SK-N-SH (cell line): Measurements from ENCODE around the gene FRMPD4. TPM values are rescaled to one million over a fixed set of nuclear protein-coding genes. Genes with fewer than 3 reads are reported as not detected.

Source experiments
- CTCF ChIA-PET: fragments of 300-600, 350-600 bp; formaldehyde crosslinking; extraction: SDS; loops from one replicate; lab custom pipeline; 2021; lab: Yijun Ruan, JAX
- POLR2A ChIA-PET: fragments of 350-600 bp; sonication (Branson Sonifier 250); formaldehyde crosslinking; extraction: SDS; loops from one replicate; lab custom pipeline; 2020; ENCODE audit warnings: antibody characterized with exemption, inconsistent platforms; lab: Yijun Ruan, JAX
- DNase-seq: peaks from one replicate; pipeline ENCODE4 v3.0.0; 2012
- H2AFZ ChIP-seq: fragments of 200-600 bp; sonication (generic); 2 replicates; pipeline ENCODE4 v1.8.1; 2016; ENCODE audit warnings: antibody characterized with exemption, mild to moderate bottlenecking, low read depth
- H3F3A ChIP-seq: fragments of 200-600 bp; sonication (generic); replicated peaks from 2 replicates; pipeline ENCODE3; 2016; ENCODE audit warnings: antibody characterized with exemption, mild to moderate bottlenecking; ENCODE audit not compliant: insufficient read depth
- H3K27ac ChIP-seq, 2 experiments: fragments of 200-500 bp in 1 of 2; fragments of 200-600 bp in 1 of 2; sonication (Bioruptor generic) in 1 of 2; sonication (generic), shearing (Covaris generic) in 1 of 2; 2 replicates each; pipeline versions ENCODE4 v1.5.1 to v1.6.1; 2014 to 2016; ENCODE audit warnings: low read depth in 2 of 2, inconsistent platforms in 1 of 2, low read length in 1 of 2, mild to moderate bottlenecking in 1 of 2, mixed read lengths in 1 of 2
- H3K27me3 ChIP-seq: fragments of 200-600 bp; sonication (generic), shearing (Covaris generic); 2 replicates; pipeline ENCODE4 v1.6.1; 2016; ENCODE audit warnings: mixed run types; ENCODE audit not compliant: insufficient read depth
- H3K36me3 ChIP-seq, 2 experiments: fragments of 200-500 bp in 1 of 2; fragments of 200-600 bp in 1 of 2; sonication (Bioruptor generic) in 1 of 2; sonication (generic) in 1 of 2; replicated peaks in 1 of 2; 2 replicates each; pipeline versions ENCODE3 to v1.5.1; 2014 to 2016; ENCODE audit warnings: low read length in 1 of 2, mild to moderate bottlenecking in 1 of 2; ENCODE audit not compliant: insufficient read depth in 2 of 2, control insufficient read depth in 1 of 2
- H3K4me1 ChIP-seq, 2 experiments: fragments of 200-500 bp in 1 of 2; fragments of 200-600 bp in 1 of 2; sonication (Bioruptor generic) in 1 of 2; sonication (generic), shearing (Covaris generic) in 1 of 2; 2 replicates each; pipeline versions ENCODE4 v1.5.1 to v1.6.1; 2014 to 2016; ENCODE audit warnings: low read depth in 1 of 2, low read length in 1 of 2, mixed run types in 1 of 2; ENCODE audit not compliant: insufficient read depth in 2 of 2, control insufficient read depth in 1 of 2
- H3K4me2 ChIP-seq: fragments of 200-600 bp; sonication (generic), shearing (Covaris generic); 2 replicates; pipeline ENCODE4 v1.6.1; 2017; ENCODE audit warnings: mixed run types
- H3K4me3 ChIP-seq, 2 experiments: fragments of 200-500 bp in 1 of 2; fragments of 200-600 bp in 1 of 2; sonication (Bioruptor generic) in 1 of 2; sonication (generic), shearing (Covaris generic) in 1 of 2; 2 replicates each; pipeline versions ENCODE4 v1.5.1 to v1.8.1; 2014 to 2016; ENCODE audit warnings: low read depth in 2 of 2, inconsistent platforms in 1 of 2, low read length in 1 of 2, mild to moderate bottlenecking in 1 of 2, mixed read lengths in 1 of 2, moderate library complexity in 1 of 2
- H3K79me2 ChIP-seq: fragments of 200-600 bp; sonication (generic); 2 replicates; pipeline ENCODE4 v1.8.1; 2017; ENCODE audit warnings: mild to moderate bottlenecking; ENCODE audit not compliant: insufficient read depth
- H3K9ac ChIP-seq: fragments of 200-600 bp; sonication (generic); 2 replicates; pipeline ENCODE4 v1.6.1; 2017; ENCODE audit warnings: mixed run types
- H3K9me2 ChIP-seq: fragments of 200-600 bp; sonication (generic); 2 replicates; pipeline ENCODE4 v1.6.1; 2017; ENCODE audit warnings: mixed run types
- H3K9me3 ChIP-seq: fragments of 200-600 bp; sonication (generic); 2 replicates; pipeline ENCODE4 v1.6.1; 2017; ENCODE audit warnings: mixed run types, mild to moderate bottlenecking, moderate library complexity
- H4K20me1 ChIP-seq: fragments of 200-600 bp; sonication (generic); 2 replicates; pipeline ENCODE4 v1.6.1; 2017; ENCODE audit warnings: mild to moderate bottlenecking, mixed run types; ENCODE audit not compliant: insufficient read depth
- CHD2 ChIP-seq: fragments of 150-350 bp; IDR thresholded peaks from 2 replicates; pipeline ENCODE4 v1.6.1; 2018; ENCODE audit warnings: low read length; ENCODE audit not compliant: partially characterized antibody
- ELF1 ChIP-seq: IDR thresholded peaks from 2 replicates; pipeline ENCODE4 v1.4.0; 2012
- EP300 ChIP-seq, 2 experiments: IDR thresholded peaks; 2 replicates each; pipeline versions ENCODE4 v1.4.0 to v1.6.1; 2012; ENCODE audit warnings: borderline replicate concordance in 1 of 2, low read depth in 1 of 2, low read length in 1 of 2
- EZH2phosphoT487 ChIP-seq: fragments of 200-600 bp; sonication (generic); IDR thresholded peaks from 2 replicates; pipeline ENCODE4 v1.6.1; 2017; ENCODE audit warnings: low read depth, mixed run types, mild to moderate bottlenecking, antibody characterized with exemption, moderate library complexity, borderline replicate concordance
- FOSL2 ChIP-seq: IDR thresholded peaks from 2 replicates; pipeline ENCODE4 v1.4.0; 2012; ENCODE audit warnings: low read depth, mild to moderate bottlenecking, moderate library complexity, borderline replicate concordance
- FOXJ3 ChIP-seq: sonication (generic); formaldehyde crosslinking; IDR thresholded peaks from 2 replicates; pipeline ENCODE4 v1.5.1; 2020; ENCODE audit warnings: mild to moderate bottlenecking, missing genetic modification reagents
- GABPA ChIP-seq: IDR thresholded peaks from 2 replicates; pipeline ENCODE4 v1.4.0; 2012; ENCODE audit warnings: low read depth, mild to moderate bottlenecking
- GATA2 ChIP-seq: sonication (generic); formaldehyde crosslinking; IDR thresholded peaks from 2 replicates; pipeline ENCODE4 v1.5.0; 2020; ENCODE audit warnings: mild to moderate bottlenecking, missing genetic modification reagents
- IRF3 ChIP-seq: fragments of 150-350 bp; IDR thresholded peaks from 2 replicates; pipeline ENCODE4 v1.6.1; 2016; ENCODE audit warnings: mild to moderate bottlenecking, low read depth, low read length
- JUND ChIP-seq: IDR thresholded peaks from 2 replicates; pipeline ENCODE4 v1.4.0; 2012
- MAX ChIP-seq: IDR thresholded peaks from 2 replicates; pipeline ENCODE4 v1.4.0; 2012; ENCODE audit warnings: low read depth
- NFIC ChIP-seq: IDR thresholded peaks from 2 replicates; pipeline ENCODE4 v1.4.0; 2012; ENCODE audit warnings: borderline replicate concordance
- NRF1 ChIP-seq: IDR thresholded peaks from 2 replicates; pipeline ENCODE4 v1.6.1; 2012; ENCODE audit warnings: low read depth, mild to moderate bottlenecking, low read length
- RAD21 ChIP-seq: IDR thresholded peaks from 2 replicates; pipeline ENCODE4 v1.6.1; 2012; ENCODE audit warnings: mild to moderate bottlenecking, low read length
- RCOR1 ChIP-seq: fragments of 150-350 bp; IDR thresholded peaks from 2 replicates; pipeline ENCODE4 v1.6.1; 2017; ENCODE audit warnings: antibody characterized with exemption, low read length
- RFX5 ChIP-seq: IDR thresholded peaks from 2 replicates; pipeline ENCODE4 v1.6.1; 2012; ENCODE audit warnings: mild to moderate bottlenecking, improper control_type of control experiment, low read length
- SMC3 ChIP-seq: IDR thresholded peaks from 2 replicates; pipeline ENCODE4 v1.6.1; 2012; ENCODE audit warnings: low read depth, low read length, improper control_type of control experiment
- USF1 ChIP-seq: IDR thresholded peaks from 2 replicates; pipeline ENCODE4 v1.4.0; 2012; ENCODE audit warnings: low read depth, borderline replicate concordance
- USF2 ChIP-seq: fragments of 150-350 bp; IDR thresholded peaks from 2 replicates; pipeline ENCODE4 v1.6.1; 2017; ENCODE audit warnings: antibody characterized with exemption, low read length, low read depth, borderline replicate concordance
- YY1 ChIP-seq: IDR thresholded peaks from 2 replicates; pipeline ENCODE4 v1.4.0; 2012; ENCODE audit warnings: low read depth, mild to moderate bottlenecking
- WGBS: methylation state at CpG from one replicate; pipeline ENCODE4 v1.1.6; 2017; ENCODE audit warnings: low lambda C conversion rate; 5-methylcytosine and 5-hydroxymethylcytosine counted together
- polyA plus RNA-seq, 3 experiments: library from polyadenylated mRNA; depleted of rRNA; stranded (reverse); fragments of >200 nt; gene quantifications; 2 replicates each; pipeline ENCODE4 v1.2.3, GENCODE V29; 2012
- TF ChIP-seq, protein P1 (sequence below): IDR thresholded peaks from 2 replicates; pipeline ENCODE4; 2012
- TF ChIP-seq, protein P2 (sequence below): IDR thresholded peaks from 2 replicates; pipeline ENCODE4 v1.4.0; 2012; ENCODE audit warnings: low read depth, borderline replicate concordance

FRMPD4 gene
- polyA plus RNA-seq, 1 of the 3 experiments (the other 2 are of a cell fraction): not detected

DNA sequence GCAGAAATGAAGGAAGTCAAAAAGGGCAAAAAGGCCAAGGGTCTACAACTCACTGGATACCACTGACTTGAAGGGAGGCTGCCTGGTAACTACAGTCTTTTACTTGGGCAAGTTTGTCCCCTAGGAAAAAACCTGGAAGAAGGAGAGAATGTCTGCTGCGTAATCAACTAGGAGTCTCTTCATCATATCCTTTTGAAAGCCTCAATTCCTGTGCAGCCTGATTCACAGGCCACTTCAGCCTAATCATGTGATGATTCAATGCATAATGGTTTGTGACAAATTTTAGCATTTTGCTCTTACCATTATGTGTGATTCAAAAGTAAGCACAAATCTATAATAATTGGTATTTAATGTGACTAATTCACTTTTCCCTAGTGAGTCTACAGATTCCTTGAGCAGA, 273.6 kb downstream of the FRMPD4 start:
- Histone ChIP-seq H3K4me3 (no peak overlapping the region), H3F3A (no peaks in the 10 kb centered on the region), H3K4me1 (no peaks in the 10 kb centered on the region), H4K20me1 (no peaks in the 10 kb centered on the region), H3K4me2 (no peak overlapping the region), H2AFZ (no peak overlapping the region), H3K36me3 (no peaks in the 10 kb centered on the region), H3K9me3 (no peaks in the 10 kb centered on the region), H3K79me2 (no peaks in the 10 kb centered on the region), H3K9ac (no peak overlapping the region), H3K27ac (no peak overlapping the region), H3K9me2 (no peaks in the 10 kb centered on the region), H3K27me3 (peaks cover 19% of the 10 kb centered on the region; the same call in 1 of the 2 replicates)
- 0% methylated on average over 1 of the region's 1 CpG for WGBS
- ChIA-PET CTCF (no interaction called here), POLR2A (no interaction called here)
- TF ChIP-seq NRF1 (no peak), FOSL2 (no peak), ELF1 (no peak), EP300 (IDR thresholded peaks at IDR 0.05; ENCODE audit: borderline replicate concordance in 1 of 2, low read depth in 1 of 2, low read length in 1 of 2) (no peak), USF2 (no peak), GATA2 (CRISPR knock-in tag) (no peak), CHD2 (no peak), NFIC (no peak), JUND (no peak)
- no peak for DNase-seq

DNA sequence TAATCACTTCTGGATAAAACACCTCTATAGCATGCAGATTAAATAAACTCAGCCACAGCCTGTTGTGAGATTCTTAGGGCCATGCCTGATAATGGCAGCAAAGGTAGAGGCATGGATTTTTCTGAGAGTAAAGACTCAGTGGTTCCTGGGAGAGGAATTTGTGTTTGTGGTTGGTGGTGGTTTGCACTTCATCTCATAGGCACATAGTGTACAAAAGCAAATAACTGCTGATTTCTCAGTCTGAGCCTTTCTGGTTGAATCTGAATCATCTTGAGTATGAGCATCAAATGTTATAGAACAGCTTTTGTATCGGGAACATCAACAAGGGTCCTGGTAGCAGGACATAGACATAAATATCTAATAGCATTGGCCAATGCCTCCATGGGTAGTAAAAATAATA, 274.3 kb downstream of the FRMPD4 start:
- H4K20me1 ChIP-seq: no peaks in the 10 kb centered on the region
- no peaks in the 10 kb centered on the region for H3F3A ChIP-seq
- no peaks in the 10 kb centered on the region for H3K36me3 ChIP-seq
- no peaks in the 10 kb centered on the region for H3K9me2 ChIP-seq
- no peaks in the 10 kb centered on the region for H3K79me2 ChIP-seq
- no peak overlapping the region for H3K4me3 ChIP-seq
- H3K4me2 ChIP-seq: no peak overlapping the region
- H3K9me3 ChIP-seq: no peaks in the 10 kb centered on the region
- no peak overlapping the region for H3K27ac ChIP-seq
- no peak overlapping the region for H2AFZ ChIP-seq
- POLR2A ChIA-PET: no interaction called here
- no peak for DNase-seq
- WGBS: 6% methylated on average over 1 of the region's 1 CpG
- no peaks in the 10 kb centered on the region for H3K4me1 ChIP-seq
- no peak overlapping the region for H3K9ac ChIP-seq
- CTCF ChIA-PET: no interaction called here
- H3K27me3 ChIP-seq: peaks cover 19% of the 10 kb centered on the region; the same call in 1 of the 2 replicates
- TF ChIP-seq, protein P1, sequence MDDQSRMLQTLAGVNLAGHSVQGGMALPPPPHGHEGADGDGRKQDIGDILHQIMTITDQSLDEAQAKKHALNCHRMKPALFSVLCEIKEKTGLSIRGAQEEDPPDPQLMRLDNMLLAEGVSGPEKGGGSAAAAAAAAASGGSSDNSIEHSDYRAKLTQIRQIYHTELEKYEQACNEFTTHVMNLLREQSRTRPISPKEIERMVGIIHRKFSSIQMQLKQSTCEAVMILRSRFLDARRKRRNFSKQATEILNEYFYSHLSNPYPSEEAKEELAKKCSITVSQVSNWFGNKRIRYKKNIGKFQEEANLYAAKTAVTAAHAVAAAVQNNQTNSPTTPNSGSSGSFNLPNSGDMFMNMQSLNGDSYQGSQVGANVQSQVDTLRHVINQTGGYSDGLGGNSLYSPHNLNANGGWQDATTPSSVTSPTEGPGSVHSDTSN: no peak
- no peak for TF ChIP-seq RFX5
- TF ChIP-seq RAD21: no peak
- no peak for TF ChIP-seq SMC3
- TF ChIP-seq, protein P2, sequence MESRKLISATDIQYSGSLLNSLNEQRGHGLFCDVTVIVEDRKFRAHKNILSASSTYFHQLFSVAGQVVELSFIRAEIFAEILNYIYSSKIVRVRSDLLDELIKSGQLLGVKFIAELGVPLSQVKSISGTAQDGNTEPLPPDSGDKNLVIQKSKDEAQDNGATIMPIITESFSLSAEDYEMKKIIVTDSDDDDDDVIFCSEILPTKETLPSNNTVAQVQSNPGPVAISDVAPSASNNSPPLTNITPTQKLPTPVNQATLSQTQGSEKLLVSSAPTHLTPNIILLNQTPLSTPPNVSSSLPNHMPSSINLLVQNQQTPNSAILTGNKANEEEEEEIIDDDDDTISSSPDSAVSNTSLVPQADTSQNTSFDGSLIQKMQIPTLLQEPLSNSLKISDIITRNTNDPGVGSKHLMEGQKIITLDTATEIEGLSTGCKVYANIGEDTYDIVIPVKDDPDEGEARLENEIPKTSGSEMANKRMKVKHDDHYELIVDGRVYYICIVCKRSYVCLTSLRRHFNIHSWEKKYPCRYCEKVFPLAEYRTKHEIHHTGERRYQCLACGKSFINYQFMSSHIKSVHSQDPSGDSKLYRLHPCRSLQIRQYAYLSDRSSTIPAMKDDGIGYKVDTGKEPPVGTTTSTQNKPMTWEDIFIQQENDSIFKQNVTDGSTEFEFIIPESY: no peak
- TF ChIP-seq GABPA: no peak
- no peak for TF ChIP-seq MAX
- no peak for TF ChIP-seq USF1
- TF ChIP-seq RCOR1: no peak
- TF ChIP-seq IRF3: no peak
- no peak for TF ChIP-seq FOXJ3
- no peak for TF ChIP-seq YY1
- no peak for TF ChIP-seq CHD2
- TF ChIP-seq NRF1: no peak
- TF ChIP-seq EZH2phosphoT487: no peak
- no peak for TF ChIP-seq JUND
